ENCODE measurements around the gene HCN1.

GRCh38 chr5:45684118-45684517, 12.1 kb downstream of the HCN1 start:
- TF ChIP-seq POLR2A (IDR thresholded peaks at IDR 0.05; ENCODE audit: low read depth, low read length) (no peak), POLR2AphosphoS5 (IDR thresholded peaks at IDR 0.05; ENCODE audit: low read depth, low read length) (no peak), TAF1 (IDR thresholded peaks at IDR 0.05; ENCODE audit: borderline replicate concordance, low read depth, low read length) (no peak)

All from GM12892 (cell line).